PC-9 (cell line): ENCODE data around the gene NFKBIB.

Experiments used
- CTCF ChIP-seq: fragments of 200-600 bp; sonication (generic); conservative IDR thresholded peaks from 2 replicates; pipeline ENCODE4 v1.6.1; 2017; ENCODE audit warnings: mixed run types, antibody characterized with exemption, mild to moderate bottlenecking, moderate library complexity
- EZH2 ChIP-seq: fragments of 200-600 bp; sonication (generic); IDR thresholded peaks from 2 replicates; pipeline ENCODE4 v1.8.0; 2017; ENCODE audit warnings: antibody characterized with exemption, low read depth

- no peak for TF ChIP-seq EZH2
- TF ChIP-seq CTCF, result no peak
Measured at GRCh38 chr19:38958301-38958700, 58.5 kb downstream of the NFKBIB start.
